ENCODE data around the gene BUB3. TPM values are rescaled to one million over a fixed set of nuclear protein-coding genes. Genes with fewer than 3 reads are reported as not detected.

BUB3 gene
- total and polyA plus RNA-seq, 2 of the 13 experiments (the other 11 are each of a cell fraction or from before 2014, with no cell fraction given) = 174 to 188 TPM

- TF ChIP-seq YEATS4 (CRISPR knock-in tag; IDR thresholded peaks at IDR 0.05; ENCODE audit: borderline replicate concordance) (no peak), POGK (CRISPR knock-in tag; conservative IDR thresholded peaks at IDR 0.05) (no peak), ZNF468 (CRISPR knock-in tag; IDR thresholded peaks at IDR 0.05) (no peak), ZNF704 (CRISPR knock-in tag; IDR thresholded peaks at IDR 0.05; ENCODE audit: borderline replicate concordance) (no peak), ZNF792 (CRISPR knock-in tag; IDR thresholded peaks at IDR 0.05) (no peak), ZBTB7A (CRISPR knock-in tag; IDR thresholded peaks at IDR 0.05) (no peak), BCLAF1 (IDR thresholded peaks at IDR 0.05) (no peak), ZNF678 (CRISPR knock-in tag; IDR thresholded peaks at IDR 0.05) (no peak), MED8 (CRISPR knock-in tag; IDR thresholded peaks at IDR 0.05; ENCODE audit: insufficient replicate concordance) (no peak), CEBPG (CRISPR knock-in tag; IDR thresholded peaks at IDR 0.05) (no peak), JUN (CRISPR knock-in tag; IDR thresholded peaks at IDR 0.05) (peak; percentile 88), ATF7 (IDR thresholded peaks at IDR 0.05) (no peak), ATF7 (CRISPR knock-in tag; IDR thresholded peaks at IDR 0.05) (no peak), TBL1XR1 (IDR thresholded peaks at IDR 0.05; ENCODE audit: borderline replicate concordance, low read length, partially characterized antibody) (no peak), ZNF205 (CRISPR knock-in tag; IDR thresholded peaks at IDR 0.05) (no peak), ZNF264 (CRISPR knock-in tag; IDR thresholded peaks at IDR 0.05) (no peak), CCDC6 (CRISPR knock-in tag; IDR thresholded peaks at IDR 0.05) (no peak), NFAT5 (CRISPR knock-in tag; IDR thresholded peaks at IDR 0.05) (no peak), NONO (IDR thresholded peaks at IDR 0.05) (no peak), NONO (CRISPR knock-in tag; conservative IDR thresholded peaks at IDR 0.05) (no peak)
Observed at GRCh38 chr10:123203393-123204126, 49.4 kb downstream of the BUB3 start (continued).

Data from HepG2 (cell line).